Measurements from ENCODE around the gene ABCG1. TPM values are rescaled to one million over a fixed set of nuclear protein-coding genes. Genes with fewer than 3 reads are reported as not detected.

Gene ABCG1
- total RNA-seq, 1 donor from 2014 or later: 111 TPM

DNA sequence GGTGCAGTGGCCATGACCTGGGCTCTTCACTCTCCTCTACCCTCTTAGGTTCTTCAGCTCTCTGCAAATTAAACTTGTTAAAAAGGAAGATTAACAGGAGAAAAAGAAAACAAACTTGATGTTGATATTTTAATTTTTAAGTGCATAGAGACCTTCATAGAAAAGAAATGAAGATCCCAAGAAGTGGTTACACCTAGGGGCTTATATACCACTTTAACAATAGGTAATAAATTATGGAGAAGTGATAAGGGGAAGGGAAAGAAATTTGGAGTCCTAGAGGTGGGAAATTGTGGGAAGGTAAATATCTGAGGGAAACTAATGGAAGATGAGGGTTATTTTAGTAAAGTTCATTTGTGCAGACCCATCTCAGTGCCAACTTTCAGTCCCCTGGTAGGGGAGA lies 112.7 kb downstream of the ABCG1 start:
- no peak for DNase-seq

GRCh38 chr21:42332557-42333317 lies 113.8 kb downstream of the ABCG1 start:
- no peak for DNase-seq

- DNase-seq: no peak
Measured at GRCh38 chr21:42336054-42336453, 117.1 kb downstream of the ABCG1 start.

DNA sequence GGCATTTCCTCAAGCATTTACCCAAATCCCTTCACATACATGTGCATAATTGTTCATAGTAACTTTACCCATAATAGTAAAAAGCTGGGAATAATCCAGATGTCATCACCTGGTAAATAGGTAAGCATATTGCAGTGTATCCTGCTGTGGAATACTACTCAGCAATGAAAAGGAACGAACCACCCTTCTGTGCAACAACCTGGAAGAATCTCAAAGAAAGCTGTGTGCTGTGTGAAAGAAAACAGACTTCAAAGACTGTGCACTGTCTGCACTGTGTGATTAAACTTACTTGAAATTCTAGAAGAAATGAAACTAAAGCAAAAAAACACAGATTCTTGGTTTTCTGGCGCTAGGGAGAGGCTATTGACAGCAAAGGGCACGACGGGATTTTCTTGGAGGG lies 118.3 kb downstream of the ABCG1 start:
- no peak for DNase-seq

DNA sequence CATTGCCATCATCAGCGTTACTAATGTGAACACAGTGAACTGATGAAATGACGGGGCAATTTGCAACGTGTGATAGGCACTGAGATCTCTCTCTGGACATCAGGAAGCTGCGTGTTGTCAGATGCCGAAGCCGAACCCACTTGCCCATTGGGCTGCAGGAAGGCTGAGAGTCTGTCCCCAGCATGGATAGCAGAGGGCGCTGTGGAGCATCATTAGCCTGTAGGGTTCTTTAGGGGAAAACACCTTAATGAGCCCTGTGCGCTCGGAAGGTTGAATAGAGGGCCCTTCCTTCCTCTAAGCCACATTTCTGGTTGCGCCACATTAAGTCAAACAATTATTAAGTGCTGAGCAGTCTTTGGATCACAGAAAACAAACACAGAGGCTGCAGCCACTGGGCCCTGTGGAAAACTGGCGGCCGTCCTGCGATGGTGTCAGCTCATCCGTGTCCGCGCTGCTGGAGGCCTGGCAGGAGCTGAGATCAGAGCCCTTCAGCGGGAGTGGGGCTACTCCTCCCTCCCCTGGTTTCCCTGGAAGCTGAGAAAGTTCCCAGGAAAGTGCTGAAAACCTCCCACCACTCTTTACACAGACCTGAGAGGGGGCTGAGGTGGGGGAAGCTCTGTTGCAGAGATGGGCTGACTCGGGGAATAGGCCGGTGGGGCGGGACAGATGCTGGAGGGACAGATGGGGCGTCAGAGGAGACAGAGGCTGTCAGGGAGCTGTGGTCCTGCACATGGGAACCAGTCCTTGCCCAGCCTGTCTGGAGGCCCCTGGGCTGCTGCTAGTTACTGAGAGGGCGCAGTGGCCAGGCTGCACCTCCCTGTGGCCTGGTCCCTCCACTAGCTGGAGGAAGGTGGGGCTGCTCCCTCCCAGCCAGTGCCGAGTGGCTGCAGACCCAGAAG lies 119.1 kb downstream of the ABCG1 start:
- peak; percentile 78 for DNase-seq

DNA sequence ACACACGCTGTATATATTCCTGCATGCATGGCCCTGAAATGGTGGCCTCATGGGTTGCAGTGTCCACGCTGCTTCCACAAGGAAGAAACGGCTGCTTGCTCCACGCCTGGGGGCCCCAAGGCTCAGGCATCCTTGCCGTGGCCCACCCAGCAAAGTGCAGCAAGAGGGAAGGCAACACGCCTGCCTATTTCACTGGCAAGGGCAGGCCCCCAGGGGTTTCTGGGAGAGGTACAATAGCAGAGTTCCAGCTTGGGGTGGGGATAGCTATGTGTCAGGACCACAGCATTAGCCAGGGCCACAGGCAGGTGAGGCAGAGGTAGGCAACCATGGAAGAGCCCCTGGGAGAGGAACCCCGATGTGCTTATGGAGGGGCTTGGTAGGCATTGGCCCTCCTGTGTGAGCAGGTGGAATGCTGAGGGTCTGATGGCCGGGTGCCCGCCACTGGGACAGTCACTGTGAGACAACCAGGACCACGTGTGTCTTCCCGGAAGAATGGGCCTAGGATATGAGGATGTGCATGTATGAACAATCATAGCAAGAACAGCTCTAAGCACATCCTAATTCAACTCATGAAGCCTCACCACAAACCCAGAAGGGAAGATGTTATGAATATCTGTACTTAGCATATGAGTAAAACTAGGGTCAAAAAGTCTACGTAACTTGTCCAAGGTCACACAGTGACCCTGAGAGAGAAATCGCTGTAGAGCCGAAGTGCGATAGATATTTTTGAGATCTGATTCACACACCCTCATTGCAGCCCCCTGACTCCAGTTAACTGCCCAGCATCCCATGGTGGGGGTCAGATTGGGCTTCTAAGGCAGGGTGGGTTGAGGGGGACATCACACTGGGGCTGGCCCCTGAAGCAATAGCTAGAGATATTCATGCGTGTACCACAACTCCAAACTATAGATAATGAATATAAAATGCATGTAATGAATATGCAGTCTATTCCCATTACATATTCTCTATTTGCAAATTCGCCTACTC lies 120.1 kb downstream of the ABCG1 start:
- DNase-seq: no peak

GRCh38 chr21:42340187-42341050 lies 121.5 kb downstream of the ABCG1 start:
- DNase-seq: no peak

GRCh38 chr21:42341776-42342542 lies 123.0 kb downstream of the ABCG1 start:
- DNase-seq: no peak

- DNase-seq: no peak
Measured at GRCh38 chr21:42343101-42343500, 124.2 kb downstream of the ABCG1 start.

GRCh38 chr21:42343556-42343955 lies 124.6 kb downstream of the ABCG1 start:
- no peak for DNase-seq

GRCh38 chr21:42343963-42344510 lies 125.1 kb downstream of the ABCG1 start:
- DNase-seq: no peak

- no peak for DNase-seq
Measured at GRCh38 chr21:42344631-42345030, 125.7 kb downstream of the ABCG1 start.

- no peak for DNase-seq
Measured at GRCh38 chr21:42346441-42346840, 127.5 kb downstream of the ABCG1 start.

Other genes starting within 250 kb of the ABCG1 start
- gene ZBTB21, start 208.8 kb upstream of the ABCG1 start, total RNA-seq: 5.3 and 6.1 TPM in 2 replicates
- gene UMODL1, start 147.8 kb upstream of the ABCG1 start, total RNA-seq: not detected in 2 replicates
- gene TFF3, start 96.3 kb downstream of the ABCG1 start, total RNA-seq: 81.9 and 257 TPM in 2 replicates
- not detected in 2 replicates for gene TFF2, start 131.9 kb downstream of the ABCG1 start, total RNA-seq
- gene TFF1, start 147.4 kb downstream of the ABCG1 start, total RNA-seq: not detected in 2 replicates
- gene TMPRSS3, start 176.9 kb downstream of the ABCG1 start, total RNA-seq: 0.05 TPM in 1 of 2 replicates, not detected in the other
- not detected in 2 replicates for gene UBASH3A, start 184.8 kb downstream of the ABCG1 start, total RNA-seq